K562 (cell line): ENCODE results near the gene CAMK2G. TPM values are rescaled to one million over a fixed set of nuclear protein-coding genes. Genes with fewer than 3 reads are reported as not detected.
A peak's percentile ranks its signal among the peaks of the same experiment; 100 is the strongest.

Experiments used
- ARID3B ChIP-seq: fragments of 250-450 bp; sonication (Bioruptor Pico); IDR thresholded peaks from 2 replicates; pipeline ENCODE4 v1.4.0; 2020; ENCODE audit warnings: borderline replicate concordance
- CREB1 ChIP-seq, 2 experiments: sonication (generic) in 1 of 2; formaldehyde crosslinking in 1 of 2; IDR thresholded peaks; 2 replicates each; pipeline versions ENCODE4 v1.6.1 to v1.8.0; 2012 to 2022; ENCODE audit warnings: inconsistent platforms in 1 of 2, mild to moderate bottlenecking in 1 of 2, missing genetic modification reagents in 1 of 2, moderate library complexity in 1 of 2
- CTCF ChIP-seq, 3 experiments: IDR thresholded peaks in 2 of 3; conservative IDR thresholded peaks in 1 of 3; 2 replicates each; pipeline ENCODE4 v1.5.1; 2011 to 2012; ENCODE audit warnings: low read length in 3 of 3, mild to moderate bottlenecking in 3 of 3, control low read depth in 2 of 3, improper control_type of control experiment in 1 of 3, inconsistent platforms in 1 of 3, low read depth in 1 of 3, mixed read lengths in 1 of 3, moderate library complexity in 1 of 3; ENCODE audit not compliant: insufficient read depth in 2 of 3
- GABPB1 ChIP-seq: sonication (generic); formaldehyde crosslinking; IDR thresholded peaks from 2 replicates; pipeline ENCODE4 v1.8.0; 2022; ENCODE audit warnings: mild to moderate bottlenecking, missing genetic modification reagents
- GATA2 ChIP-seq: sonication (generic); formaldehyde crosslinking; IDR thresholded peaks from 2 replicates; pipeline ENCODE4 v1.4.0; 2020; ENCODE audit warnings: mild to moderate bottlenecking, missing genetic modification reagents
- ILK ChIP-seq: fragments of 450-650 bp; IDR thresholded peaks from 2 replicates; pipeline ENCODE4 v1.6.1; 2016; ENCODE audit warnings: missing genetic modification characterization, low read depth, mild to moderate bottlenecking, missing compliant biosample characterization, moderate library complexity, borderline replicate concordance
- STAT5B ChIP-seq: fragments of 250-450 bp; sonication (Bioruptor Pico); IDR thresholded peaks from 2 replicates; pipeline ENCODE4 v1.8.0; 2021; ENCODE audit warnings: mild to moderate bottlenecking, inconsistent platforms
- TFAP4 ChIP-seq: sonication (generic); formaldehyde crosslinking; IDR thresholded peaks from 2 replicates; pipeline ENCODE4 v1.8.0; 2022; ENCODE audit warnings: missing genetic modification reagents, mild to moderate bottlenecking, moderate library complexity, borderline replicate concordance
- VEZF1 ChIP-seq: fragments of 200-800 bp; sonication (Bioruptor generic); IDR thresholded peaks from 2 replicates; pipeline ENCODE4 v1.6.1; 2017; ENCODE audit warnings: missing genetic modification characterization, missing compliant biosample characterization
- ZBTB33 ChIP-seq: sonication (generic); formaldehyde crosslinking; IDR thresholded peaks from 2 replicates; pipeline ENCODE4 v1.8.1; 2023; ENCODE audit warnings: mild to moderate bottlenecking, missing genetic modification reagents
- ZBTB9 ChIP-seq: fragments of 450-650 bp; formaldehyde crosslinking; IDR thresholded peaks from 2 replicates; pipeline ENCODE4 v1.4.0; 2020; ENCODE audit warnings: mild to moderate bottlenecking, moderate library complexity
- ZKSCAN8 ChIP-seq: fragments of 200-800 bp; sonication (Bioruptor generic); IDR thresholded peaks from 2 replicates; pipeline ENCODE4 v1.6.1; 2016; ENCODE audit warnings: missing genetic modification characterization, missing compliant biosample characterization
- ZNF347 ChIP-seq: fragments of 450-650 bp; formaldehyde crosslinking; IDR thresholded peaks from 2 replicates; pipeline ENCODE4 v1.4.0; 2020; ENCODE audit warnings: low read depth, mild to moderate bottlenecking, moderate library complexity
- ZNF512 ChIP-seq: IDR thresholded peaks from 2 replicates; pipeline ENCODE4 v1.6.1; 2016; ENCODE audit warnings: missing genetic modification characterization, missing compliant biosample characterization
- polyA plus RNA-seq, 8 experiments: library from polyadenylated mRNA; depleted of rRNA in 4 of 8; stranded (reverse) in 5 of 8; unstranded in 3 of 8; fragments of >200 nt; fragmentation: Nextera tagmentation in 2 of 8; fragmentation: Illumina TruSeq in 1 of 8; extraction: Ambion mirVana in 2 of 8; extraction: Trizol in 1 of 8; gene quantifications; 2 replicates each; pipeline versions ENCODE4 v1.2.1 to v1.2.3, GENCODE V29; 2011 to 2014; ENCODE audit warnings: inconsistent platforms in 1 of 8, missing spikeins in 1 of 8
- total RNA-seq, 7 experiments: library from RNA; depleted of rRNA in 6 of 7; stranded (reverse); fragments of >200 nt in 6 of 7; fragmentation: Illumina TruSeq in 2 of 7; extraction: Trizol in 2 of 7; gene quantifications; 2 replicates each; pipeline versions ENCODE4 v1.2.1 to v1.2.3, GENCODE V29; 2011 to 2021; ENCODE audit warnings: low replicate concordance in 1 of 7

CAMK2G gene
- total and polyA plus RNA-seq, 9 of the 15 experiments (the other 6 are each of a cell fraction or from before 2014, with no cell fraction given): 9.0 to 37.9 (median 32.6) TPM

- TF ChIP-seq CTCF (IDR thresholded peaks at IDR 0.05 in 2 of 3, conservative IDR thresholded peaks at IDR 0.05 in 1 of 3; ENCODE audit: insufficient read depth in 2 of 3, low read depth in 1 of 3, low read length in 3 of 3) (peak; percentile 97 to 99 (median 99)), CREB1 (IDR thresholded peaks at IDR 0.05) (no peak), CREB1 (CRISPR knock-in tag; IDR thresholded peaks at IDR 0.05) (peak; percentile 67), ZBTB9 (CRISPR knock-in tag) (peak; percentile 90; the same call in 1 of the 2 replicates), ZBTB33 (peak; percentile 54; the same call in 1 of the 2 replicates), GABPB1 (peak; percentile 64), STAT5B (CRISPR knock-in tag) (no peak), ZNF347 (CRISPR knock-in tag) (no peak), GATA2 (CRISPR knock-in tag) (0 out of 2 replicates have a peak, but pooled peaks have one; percentile 21), VEZF1 (CRISPR knock-in tag) (no peak), TFAP4 (CRISPR knock-in tag) (peak; percentile 68; the same call in 1 of the 2 replicates), ZNF512 (tag) (no peak), ZKSCAN8 (CRISPR knock-in tag) (peak; percentile 97), ARID3B (no peak), ILK (tag) (no peak)
Measured at GRCh38 chr10:73848821-73849489, 25.4 kb downstream of the CAMK2G start (continued).
